ENCODE results near the gene CLK4. TPM values are rescaled to one million over a fixed set of nuclear protein-coding genes. Genes with fewer than 3 reads are reported as not detected.

Gene CLK4
- total and polyA plus RNA-seq, 2 experiments from 2014 or later, result 15.3 to 18.1 TPM

DNA sequence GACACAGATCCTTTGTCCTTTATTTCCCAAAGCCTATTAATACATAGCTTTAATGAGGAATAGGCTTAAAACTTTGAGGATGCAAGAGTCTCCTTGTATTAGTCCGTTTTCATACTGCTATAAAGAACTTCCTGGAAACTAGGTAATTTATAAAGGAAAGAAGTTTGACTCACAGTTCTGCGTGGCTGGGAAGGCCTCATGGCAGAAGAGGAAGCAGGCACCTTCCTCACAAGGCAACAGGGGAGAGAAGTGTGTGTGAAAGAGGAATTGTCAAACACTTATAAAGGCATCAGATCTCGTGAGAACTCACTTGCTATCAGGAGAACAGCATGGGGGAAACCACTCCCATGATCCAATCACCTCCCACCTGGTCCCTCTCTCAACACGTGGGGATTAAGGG, 5.4 kb upstream of the CLK4 start:
- Mint-ChIP-seq H3K4me3 (no peak overlapping the region), H3K27ac (no peak overlapping the region), H3K9me3 (peaks cover 7% of the 10 kb centered on the region; the same call in 2 of the 3 replicates), H3K27me3 (ENCODE audit: insufficient read depth, low read depth, poor library complexity) (peaks cover 5% of the 10 kb centered on the region), H3K4me1 (peaks cover 14% of the 10 kb centered on the region; the same call in 2 of the 3 replicates), H3K36me3 (ENCODE audit: low read depth) (no peaks in the 10 kb centered on the region)
- Histone ChIP-seq H3F3A (replicated peaks; ENCODE audit: low read depth) (no peaks in the 10 kb centered on the region), H3K4me3 (no peak overlapping the region), H3K4me1 (ENCODE audit: insufficient read depth) (peaks cover 3% of the 10 kb centered on the region; the same call in 1 of the 2 replicates), H3K4me2 (no peak overlapping the region), H2AFZ (0 out of 2 replicates have a peak overlapping the region, but pooled peaks have one; percentile 2), H4K20me1 (replicated peaks; ENCODE audit: insufficient read depth) (no peaks in the 10 kb centered on the region), H3K9me2 (ENCODE audit: insufficient read depth) (no peaks in the 10 kb centered on the region), H3K27ac (ENCODE audit: low read depth) (no peak overlapping the region), H3K27me3 (ENCODE audit: insufficient read depth) (peaks cover 2% of the 10 kb centered on the region; the same call in 1 of the 2 replicates), H3K36me3 (ENCODE audit: insufficient read depth) (no peaks in the 10 kb centered on the region), H3K79me2 (replicated peaks; ENCODE audit: insufficient read depth) (no peaks in the 10 kb centered on the region)
- DNase-seq (ENCODE audit: low spot score), result no peak
- no peak for TF ChIP-seq ZNF114 (CRISPR knock-in tag; IDR thresholded peaks at IDR 0.05)
- TF ChIP-seq POLR2AphosphoS5 (IDR thresholded peaks at IDR 0.05; ENCODE audit: low read depth), result no peak
- no peak for TF ChIP-seq NANOG (IDR thresholded peaks at IDR 0.05; ENCODE audit: borderline replicate concordance)
- TF ChIP-seq JUNB (IDR thresholded peaks at IDR 0.05; ENCODE audit: unreplicated experiment), result no peak
- TF ChIP-seq EZH2 (IDR thresholded peaks at IDR 0.05; ENCODE audit: low read depth, unreplicated experiment), result no peak
- TF ChIP-seq, protein P1, sequence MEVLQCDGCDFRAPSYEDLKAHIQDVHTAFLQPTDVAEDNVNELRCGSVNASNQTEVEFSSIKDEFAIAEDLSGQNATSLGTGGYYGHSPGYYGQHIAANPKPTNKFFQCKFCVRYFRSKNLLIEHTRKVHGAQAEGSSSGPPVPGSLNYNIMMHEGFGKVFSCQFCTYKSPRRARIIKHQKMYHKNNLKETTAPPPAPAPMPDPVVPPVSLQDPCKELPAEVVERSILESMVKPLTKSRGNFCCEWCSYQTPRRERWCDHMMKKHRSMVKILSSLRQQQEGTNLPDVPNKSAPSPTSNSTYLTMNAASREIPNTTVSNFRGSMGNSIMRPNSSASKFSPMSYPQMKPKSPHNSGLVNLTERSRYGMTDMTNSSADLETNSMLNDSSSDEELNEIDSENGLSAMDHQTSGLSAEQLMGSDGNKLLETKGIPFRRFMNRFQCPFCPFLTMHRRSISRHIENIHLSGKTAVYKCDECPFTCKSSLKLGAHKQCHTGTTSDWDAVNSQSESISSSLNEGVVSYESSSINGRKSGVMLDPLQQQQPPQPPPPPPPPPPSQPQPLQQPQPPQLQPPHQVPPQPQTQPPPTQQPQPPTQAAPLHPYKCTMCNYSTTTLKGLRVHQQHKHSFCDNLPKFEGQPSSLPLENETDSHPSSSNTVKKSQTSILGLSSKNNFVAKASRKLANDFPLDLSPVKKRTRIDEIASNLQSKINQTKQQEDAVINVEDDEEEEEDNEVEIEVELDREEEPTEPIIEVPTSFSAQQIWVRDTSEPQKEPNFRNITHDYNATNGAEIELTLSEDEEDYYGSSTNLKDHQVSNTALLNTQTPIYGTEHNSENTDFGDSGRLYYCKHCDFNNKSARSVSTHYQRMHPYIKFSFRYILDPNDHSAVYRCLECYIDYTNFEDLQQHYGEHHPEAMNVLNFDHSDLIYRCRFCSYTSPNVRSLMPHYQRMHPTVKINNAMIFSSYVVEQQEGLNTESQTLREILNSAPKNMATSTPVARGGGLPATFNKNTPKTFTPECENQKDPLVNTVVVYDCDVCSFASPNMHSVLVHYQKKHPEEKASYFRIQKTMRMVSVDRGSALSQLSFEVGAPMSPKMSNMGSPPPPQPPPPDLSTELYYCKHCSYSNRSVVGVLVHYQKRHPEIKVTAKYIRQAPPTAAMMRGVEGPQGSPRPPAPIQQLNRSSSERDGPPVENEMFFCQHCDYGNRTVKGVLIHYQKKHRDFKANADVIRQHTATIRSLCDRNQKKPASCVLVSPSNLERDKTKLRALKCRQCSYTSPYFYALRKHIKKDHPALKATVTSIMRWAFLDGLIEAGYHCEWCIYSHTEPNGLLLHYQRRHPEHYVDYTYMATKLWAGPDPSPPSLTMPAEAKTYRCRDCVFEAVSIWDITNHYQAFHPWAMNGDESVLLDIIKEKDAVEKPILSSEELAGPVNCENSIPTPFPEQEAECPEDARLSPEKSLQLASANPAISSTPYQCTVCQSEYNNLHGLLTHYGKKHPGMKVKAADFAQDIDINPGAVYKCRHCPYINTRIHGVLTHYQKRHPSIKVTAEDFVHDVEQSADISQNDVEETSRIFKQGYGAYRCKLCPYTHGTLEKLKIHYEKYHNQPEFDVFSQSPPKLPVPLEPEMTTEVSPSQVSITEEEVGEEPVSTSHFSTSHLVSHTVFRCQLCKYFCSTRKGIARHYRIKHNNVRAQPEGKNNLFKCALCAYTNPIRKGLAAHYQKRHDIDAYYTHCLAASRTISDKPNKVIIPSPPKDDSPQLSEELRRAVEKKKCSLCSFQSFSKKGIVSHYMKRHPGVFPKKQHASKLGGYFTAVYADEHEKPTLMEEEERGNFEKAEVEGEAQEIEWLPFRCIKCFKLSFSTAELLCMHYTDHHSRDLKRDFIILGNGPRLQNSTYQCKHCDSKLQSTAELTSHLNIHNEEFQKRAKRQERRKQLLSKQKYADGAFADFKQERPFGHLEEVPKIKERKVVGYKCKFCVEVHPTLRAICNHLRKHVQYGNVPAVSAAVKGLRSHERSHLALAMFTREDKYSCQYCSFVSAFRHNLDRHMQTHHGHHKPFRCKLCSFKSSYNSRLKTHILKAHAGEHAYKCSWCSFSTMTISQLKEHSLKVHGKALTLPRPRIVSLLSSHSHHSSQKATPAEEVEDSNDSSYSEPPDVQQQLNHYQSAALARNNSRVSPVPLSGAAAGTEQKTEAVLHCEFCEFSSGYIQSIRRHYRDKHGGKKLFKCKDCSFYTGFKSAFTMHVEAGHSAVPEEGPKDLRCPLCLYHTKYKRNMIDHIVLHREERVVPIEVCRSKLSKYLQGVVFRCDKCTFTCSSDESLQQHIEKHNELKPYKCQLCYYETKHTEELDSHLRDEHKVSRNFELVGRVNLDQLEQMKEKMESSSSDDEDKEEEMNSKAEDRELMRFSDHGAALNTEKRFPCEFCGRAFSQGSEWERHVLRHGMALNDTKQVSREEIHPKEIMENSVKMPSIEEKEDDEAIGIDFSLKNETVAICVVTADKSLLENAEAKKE (CRISPR knock-in tag; IDR thresholded peaks at IDR 0.05), result no peak
- TF ChIP-seq ZNF331 (CRISPR knock-in tag; IDR thresholded peaks at IDR 0.05; ENCODE audit: low read depth), result no peak
- TF ChIP-seq CREB1 (CRISPR knock-in tag; IDR thresholded peaks at IDR 0.05; ENCODE audit: low read depth), result no peak
- TF ChIP-seq, protein P2, sequence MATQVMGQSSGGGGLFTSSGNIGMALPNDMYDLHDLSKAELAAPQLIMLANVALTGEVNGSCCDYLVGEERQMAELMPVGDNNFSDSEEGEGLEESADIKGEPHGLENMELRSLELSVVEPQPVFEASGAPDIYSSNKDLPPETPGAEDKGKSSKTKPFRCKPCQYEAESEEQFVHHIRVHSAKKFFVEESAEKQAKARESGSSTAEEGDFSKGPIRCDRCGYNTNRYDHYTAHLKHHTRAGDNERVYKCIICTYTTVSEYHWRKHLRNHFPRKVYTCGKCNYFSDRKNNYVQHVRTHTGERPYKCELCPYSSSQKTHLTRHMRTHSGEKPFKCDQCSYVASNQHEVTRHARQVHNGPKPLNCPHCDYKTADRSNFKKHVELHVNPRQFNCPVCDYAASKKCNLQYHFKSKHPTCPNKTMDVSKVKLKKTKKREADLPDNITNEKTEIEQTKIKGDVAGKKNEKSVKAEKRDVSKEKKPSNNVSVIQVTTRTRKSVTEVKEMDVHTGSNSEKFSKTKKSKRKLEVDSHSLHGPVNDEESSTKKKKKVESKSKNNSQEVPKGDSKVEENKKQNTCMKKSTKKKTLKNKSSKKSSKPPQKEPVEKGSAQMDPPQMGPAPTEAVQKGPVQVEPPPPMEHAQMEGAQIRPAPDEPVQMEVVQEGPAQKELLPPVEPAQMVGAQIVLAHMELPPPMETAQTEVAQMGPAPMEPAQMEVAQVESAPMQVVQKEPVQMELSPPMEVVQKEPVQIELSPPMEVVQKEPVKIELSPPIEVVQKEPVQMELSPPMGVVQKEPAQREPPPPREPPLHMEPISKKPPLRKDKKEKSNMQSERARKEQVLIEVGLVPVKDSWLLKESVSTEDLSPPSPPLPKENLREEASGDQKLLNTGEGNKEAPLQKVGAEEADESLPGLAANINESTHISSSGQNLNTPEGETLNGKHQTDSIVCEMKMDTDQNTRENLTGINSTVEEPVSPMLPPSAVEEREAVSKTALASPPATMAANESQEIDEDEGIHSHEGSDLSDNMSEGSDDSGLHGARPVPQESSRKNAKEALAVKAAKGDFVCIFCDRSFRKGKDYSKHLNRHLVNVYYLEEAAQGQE (IDR thresholded peaks at IDR 0.05; ENCODE audit: unreplicated experiment), result no peak
- no peak for TF ChIP-seq STAT1 (IDR thresholded peaks at IDR 0.05; ENCODE audit: unreplicated experiment)
- TF ChIP-seq, protein P3, sequence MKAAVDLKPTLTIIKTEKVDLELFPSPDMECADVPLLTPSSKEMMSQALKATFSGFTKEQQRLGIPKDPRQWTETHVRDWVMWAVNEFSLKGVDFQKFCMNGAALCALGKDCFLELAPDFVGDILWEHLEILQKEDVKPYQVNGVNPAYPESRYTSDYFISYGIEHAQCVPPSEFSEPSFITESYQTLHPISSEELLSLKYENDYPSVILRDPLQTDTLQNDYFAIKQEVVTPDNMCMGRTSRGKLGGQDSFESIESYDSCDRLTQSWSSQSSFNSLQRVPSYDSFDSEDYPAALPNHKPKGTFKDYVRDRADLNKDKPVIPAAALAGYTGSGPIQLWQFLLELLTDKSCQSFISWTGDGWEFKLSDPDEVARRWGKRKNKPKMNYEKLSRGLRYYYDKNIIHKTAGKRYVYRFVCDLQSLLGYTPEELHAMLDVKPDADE (IDR thresholded peaks at IDR 0.05), result no peak
- no peak for ATAC-seq

Measured in GM23338 (cell line).